ENCODE results near the gene CASTOR1.

The CASTOR1 gene

DNA sequence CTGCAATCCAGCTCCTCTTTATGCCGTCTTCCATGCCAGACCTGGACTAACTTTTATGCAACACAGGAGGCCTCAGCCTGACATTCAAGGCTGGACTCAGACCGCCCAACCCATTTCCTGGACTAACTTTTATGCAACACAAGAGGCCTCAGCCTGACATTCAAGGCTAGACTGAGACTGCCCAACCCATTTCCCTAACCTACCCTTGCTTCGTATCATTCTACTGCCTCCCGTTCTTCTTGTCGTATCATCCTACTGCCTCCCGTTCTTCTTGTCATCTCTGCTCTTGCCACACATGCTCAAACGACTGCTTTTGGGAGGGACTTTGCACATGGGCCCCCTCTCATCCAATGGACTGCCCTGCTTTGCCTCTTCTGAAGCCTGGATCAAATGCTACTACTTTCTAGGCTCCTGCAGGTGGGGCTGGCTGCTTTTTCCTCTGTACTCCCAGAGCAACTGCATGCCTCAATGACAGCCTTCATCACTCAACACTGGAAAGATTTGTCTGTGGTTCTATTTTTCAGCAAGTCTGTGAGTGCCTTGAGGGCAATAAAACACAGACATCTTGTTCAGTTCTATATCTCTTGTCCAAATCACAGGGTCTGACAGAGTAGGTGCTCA lies 29.6 kb upstream of the CASTOR1 start:
- DNase-seq (ENCODE audit: low read depth): no peak

DNA sequence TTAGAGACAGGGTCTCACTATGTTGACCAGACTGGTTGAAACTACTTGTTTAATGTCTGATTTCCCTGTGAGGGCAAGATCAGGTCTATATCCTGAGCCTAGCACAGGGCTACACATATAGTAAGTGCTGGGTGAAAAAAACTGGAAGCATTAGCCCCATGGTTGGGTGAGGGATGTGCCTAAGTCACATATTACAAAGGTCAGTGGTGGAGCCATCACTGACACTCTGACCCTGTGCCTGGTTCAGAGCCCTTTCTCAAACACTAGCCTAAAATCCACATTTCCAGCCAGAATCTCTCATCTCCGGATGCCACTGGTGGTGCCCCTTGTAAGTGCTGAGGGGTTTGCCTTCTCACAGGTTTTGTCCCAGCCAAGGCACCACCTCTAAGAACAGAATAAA lies 28.5 kb upstream of the CASTOR1 start:
- DNase-seq (ENCODE audit: low read depth): no peak

DNA sequence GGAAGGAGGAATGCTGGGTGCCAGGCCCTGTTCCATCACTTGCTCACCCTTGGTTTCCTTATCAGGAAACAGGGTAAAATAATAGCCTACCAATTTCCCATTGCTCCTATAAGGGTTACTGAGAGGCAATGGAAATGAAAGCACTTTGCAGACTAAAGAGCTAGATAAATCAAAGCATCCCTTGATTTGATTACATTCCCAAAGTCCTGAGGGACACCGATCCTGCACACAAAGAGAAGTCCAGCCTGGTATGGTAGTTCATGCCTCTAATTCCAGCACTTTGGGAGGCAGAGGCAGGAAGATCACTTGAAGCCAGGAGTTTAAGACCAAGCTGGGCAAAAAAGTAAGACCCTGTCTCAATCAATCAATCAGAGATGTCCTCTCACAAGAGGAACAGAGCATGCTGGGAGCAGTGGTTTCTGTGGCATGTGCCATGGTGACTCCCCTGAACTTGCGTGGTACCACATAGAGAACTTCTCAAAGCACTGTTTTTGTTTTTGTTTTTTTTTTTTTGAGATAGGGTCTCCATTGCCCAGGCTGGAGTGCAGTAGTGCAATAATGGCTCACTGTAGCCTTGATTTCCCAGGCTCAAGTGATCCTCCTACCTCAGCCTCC lies 26.8 kb upstream of the CASTOR1 start:
- no peak for DNase-seq (ENCODE audit: low read depth)

DNA sequence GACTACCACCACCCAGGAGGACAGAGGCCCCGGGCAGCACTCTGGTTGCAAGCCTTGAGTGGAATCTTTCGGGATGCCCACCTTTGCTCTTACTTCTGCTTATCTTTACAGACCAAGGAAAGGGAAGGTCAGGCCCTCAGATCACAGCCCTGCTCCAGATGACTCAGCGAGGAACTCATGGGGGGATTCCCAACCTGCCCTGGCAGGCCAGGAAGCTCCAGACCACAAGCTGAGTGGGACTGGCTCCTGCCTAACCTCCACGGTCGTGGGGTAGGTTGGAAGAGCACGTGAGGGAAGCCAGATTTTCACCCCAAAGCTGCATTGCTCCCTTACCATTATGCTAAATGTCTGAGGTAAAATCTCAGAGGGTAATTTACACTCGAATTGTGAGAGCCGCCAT lies 25.6 kb upstream of the CASTOR1 start:
- peak; percentile 50 for DNase-seq (ENCODE audit: low read depth)

DNA sequence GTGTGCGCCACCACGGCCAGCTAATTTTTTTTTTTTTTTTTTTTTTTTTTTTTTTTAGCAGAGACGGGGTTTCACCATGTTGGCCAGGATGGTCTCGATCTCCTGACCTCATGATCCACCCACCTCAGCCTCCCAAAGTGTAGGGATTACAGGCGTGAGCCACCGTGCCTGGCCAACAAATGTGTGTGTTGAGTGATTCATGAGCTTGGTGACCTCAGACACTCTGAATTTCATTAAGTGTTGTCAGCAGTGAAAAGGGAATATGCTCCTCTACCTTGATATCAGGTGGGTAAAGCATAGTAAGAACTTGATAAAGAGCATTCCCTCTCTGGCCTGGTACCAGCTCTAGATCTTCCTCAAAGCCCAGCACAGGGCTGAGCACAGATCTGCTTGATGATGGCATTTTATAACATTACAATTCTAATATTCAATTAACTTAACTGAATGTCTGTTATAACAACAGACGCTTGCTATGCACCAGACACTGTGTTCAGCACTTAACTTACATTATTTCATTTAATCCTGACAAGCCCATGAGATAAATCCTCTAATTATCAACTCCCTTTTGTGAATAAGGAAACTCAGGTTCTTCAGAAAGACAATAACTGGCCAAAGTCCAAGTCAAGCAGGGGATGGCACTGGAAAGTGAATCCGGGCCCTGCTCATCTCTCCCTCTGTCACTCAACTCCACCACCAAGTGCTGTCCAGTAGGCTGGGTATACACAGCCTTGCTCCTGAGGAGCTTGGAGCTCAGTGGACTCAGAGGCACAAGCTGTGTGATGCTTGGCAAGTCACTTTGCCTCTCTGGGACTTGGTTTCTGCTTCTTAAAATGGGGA lies 24.4 kb upstream of the CASTOR1 start:
- no peak for DNase-seq (ENCODE audit: low read depth)

DNA sequence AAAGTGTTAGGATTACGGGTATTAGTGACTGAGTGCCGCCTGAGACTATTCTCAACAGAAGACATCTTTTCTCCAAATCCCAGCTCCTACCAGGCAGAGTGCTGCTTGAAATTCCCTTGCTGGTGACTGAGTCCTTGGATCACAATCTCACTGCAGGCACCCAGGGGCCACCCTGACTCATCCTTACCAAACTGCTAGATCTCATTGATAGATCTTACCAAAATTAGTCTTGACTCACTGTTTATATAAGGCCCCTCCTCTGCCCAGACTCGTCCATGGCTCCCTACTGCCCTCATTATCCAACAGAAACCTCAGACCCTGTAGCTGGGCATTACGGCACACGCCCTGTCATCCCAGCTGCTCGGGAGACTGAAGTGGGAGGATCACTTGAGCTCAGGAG lies 22.7 kb upstream of the CASTOR1 start:
- DNase-seq (ENCODE audit: low read depth): no peak

DNA sequence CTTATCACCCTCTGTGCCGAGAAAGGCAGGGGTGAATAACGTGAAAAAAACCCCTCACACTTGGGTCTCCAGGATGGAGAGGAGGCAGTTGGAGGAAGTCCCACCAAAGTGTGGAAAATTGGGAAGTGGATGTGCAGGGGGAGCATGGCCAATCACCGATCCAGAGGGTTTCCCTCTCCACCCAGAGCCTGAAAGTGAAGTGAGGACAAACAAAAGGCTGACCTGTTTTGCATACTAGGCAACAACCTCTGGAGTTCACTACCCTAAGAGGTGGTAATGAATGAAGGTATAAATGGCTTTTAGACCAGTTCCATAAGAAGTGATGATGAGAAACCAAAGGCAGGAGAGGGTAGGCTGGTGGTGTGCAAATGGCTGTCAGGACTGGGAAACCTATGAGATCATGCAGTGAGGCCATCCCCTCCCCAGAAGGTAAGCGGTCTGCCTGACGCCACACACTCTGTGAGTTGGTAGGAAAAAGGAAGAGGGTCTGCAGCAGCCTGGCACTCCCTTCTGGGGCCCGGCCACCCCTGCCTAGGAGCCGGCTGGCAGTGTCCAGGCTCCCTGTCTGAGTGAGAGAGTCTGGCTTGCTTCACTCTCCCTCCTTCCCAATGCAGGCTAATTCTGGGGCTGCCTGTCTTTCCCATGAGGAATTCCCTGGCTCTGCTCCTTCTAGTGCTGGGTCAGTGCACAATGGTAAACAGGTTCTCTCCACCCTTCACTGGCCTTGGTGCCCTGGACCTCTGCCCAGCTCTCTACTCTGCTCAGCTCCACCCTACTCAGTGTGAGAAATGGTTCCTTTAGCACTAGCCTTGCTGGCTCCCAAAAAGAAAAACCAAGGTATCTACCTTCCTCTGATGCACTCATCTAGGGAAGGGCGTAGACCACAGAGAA lies 21.8 kb upstream of the CASTOR1 start:
- DNase-seq (ENCODE audit: low read depth): no peak

DNA sequence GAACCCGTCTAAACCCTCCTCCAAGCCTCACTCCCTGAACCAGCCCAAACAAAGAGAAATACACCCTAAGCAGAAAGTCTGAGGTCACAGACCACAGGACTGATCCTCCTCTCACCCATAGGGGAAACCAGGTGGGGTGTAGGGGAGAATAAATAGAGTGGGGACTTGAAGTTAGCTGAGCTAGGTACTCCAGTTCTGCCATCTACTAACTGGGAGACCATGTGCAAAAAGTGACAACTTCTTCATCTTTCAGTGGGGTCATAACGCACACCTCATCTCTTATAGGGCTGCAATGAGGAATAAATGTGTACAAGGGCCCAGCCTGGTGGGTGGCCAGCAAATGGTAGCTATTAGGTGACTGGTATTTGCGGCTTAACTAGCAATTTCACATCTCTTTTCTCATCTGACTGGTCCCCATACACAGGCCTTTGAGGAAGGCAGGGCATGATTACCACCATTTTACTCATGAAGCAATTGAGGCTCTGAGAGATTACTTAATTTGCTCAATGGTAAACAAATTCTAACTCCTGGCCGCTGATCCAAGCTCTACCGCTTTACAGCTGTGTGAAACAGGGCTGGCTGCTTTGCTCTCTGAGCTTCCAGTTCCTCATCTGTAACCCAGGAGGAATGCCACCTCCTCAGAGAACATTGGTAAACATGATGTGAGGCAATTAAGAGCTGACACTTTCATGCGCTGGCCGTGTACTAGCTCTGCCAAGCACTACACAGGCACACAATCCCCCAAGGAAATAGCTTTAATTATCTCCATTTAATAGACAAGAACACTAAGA lies 20.8 kb upstream of the CASTOR1 start:
- DNase-seq (ENCODE audit: low read depth): no peak

DNA sequence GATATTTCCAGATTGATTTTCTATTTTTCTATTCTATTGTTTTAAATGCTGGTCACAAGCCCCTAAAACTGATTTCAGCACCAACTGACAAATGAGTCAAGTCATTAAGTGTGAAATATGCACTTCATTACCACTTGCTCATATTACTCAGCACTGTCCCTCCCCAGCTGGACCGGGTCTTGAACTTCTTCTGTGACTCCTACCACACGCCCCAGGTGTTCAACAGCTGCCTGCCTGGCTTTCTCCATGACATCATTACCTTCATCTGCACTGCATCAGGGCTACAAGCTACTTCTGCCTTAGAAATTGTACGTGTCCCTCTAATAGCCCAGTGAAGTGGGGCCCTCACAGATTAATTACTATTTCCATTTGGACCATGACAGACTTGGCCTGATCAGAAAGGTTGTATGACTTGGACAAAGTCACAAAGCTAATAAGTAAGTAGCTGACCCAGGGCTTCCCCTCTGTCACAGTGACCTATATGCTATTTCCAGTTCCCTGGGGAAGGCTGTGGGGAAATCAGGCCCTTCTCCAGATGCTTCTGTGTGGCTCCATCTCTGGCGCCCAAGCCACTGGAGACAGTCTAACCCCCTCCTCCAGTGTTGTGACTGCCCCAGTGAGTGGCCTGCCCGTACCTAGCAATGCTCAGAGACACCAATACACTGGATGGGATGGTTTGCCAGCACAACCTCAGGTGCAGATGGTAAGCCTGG lies 19.4 kb upstream of the CASTOR1 start:
- no peak for DNase-seq (ENCODE audit: low read depth)

DNA sequence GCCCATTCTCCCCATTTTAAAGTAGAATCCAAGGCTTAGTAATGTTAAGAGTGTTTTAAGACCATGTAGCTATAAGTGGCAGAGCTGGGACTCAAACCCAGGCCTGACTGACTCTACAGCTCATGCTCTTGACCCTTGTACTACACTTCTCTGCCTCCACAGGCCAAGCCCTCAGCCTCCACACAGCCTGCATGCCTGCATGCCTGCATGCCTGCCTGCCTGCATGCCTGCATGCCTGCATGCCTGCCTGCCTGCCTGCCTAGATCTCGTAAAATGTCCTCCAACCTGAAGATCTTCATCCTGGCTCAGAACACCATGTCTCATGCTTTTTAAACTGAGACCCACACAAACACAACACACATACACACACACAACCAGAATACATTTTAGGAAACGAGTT lies 18.8 kb upstream of the CASTOR1 start:
- no peak for DNase-seq (ENCODE audit: low read depth)

DNA sequence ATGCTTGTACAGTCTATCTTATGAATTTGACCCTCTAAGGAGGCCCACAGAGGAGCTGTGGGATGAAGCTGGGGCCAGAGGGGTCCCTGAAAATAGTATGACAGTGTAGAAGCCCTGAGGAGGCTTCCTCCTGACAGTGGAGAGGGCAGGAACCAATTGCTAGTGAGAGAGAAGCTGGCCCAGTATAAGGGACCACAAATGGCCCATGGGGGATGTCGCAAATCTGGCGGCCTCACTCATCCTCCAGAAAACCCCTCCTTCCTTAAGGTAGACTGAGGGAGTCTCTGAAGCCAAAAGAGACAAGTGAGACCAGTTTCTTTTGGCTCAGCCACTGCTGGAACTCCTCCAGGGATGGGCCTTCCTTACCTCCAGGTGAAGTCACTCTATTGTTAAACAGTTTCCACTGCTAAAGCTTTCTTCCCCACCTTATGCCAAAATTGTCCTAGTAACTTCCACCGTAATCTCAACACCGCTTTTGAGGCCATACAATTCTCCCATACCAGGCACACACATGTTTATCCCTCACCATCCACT lies 17.8 kb upstream of the CASTOR1 start:
- no peak for DNase-seq (ENCODE audit: low read depth)

DNA sequence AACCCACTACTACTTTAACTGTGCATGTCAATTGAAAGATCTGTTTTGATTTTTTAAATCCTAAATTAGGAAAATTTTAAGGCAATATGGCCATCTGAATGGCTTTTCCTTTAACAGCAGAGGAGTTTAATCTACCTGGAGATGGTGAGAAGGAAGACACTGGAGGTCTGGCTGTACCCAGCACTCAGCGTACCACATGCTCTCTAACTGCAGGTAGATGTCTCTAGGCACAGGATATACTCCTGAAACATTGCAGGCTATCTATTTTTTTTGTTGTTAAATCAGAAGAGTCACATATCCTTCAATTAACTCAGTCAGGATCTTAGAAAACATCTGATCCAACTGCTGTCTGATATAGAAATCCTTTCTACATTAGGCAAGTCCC lies 17.3 kb upstream of the CASTOR1 start:
- no peak for DNase-seq (ENCODE audit: low read depth)

DNA sequence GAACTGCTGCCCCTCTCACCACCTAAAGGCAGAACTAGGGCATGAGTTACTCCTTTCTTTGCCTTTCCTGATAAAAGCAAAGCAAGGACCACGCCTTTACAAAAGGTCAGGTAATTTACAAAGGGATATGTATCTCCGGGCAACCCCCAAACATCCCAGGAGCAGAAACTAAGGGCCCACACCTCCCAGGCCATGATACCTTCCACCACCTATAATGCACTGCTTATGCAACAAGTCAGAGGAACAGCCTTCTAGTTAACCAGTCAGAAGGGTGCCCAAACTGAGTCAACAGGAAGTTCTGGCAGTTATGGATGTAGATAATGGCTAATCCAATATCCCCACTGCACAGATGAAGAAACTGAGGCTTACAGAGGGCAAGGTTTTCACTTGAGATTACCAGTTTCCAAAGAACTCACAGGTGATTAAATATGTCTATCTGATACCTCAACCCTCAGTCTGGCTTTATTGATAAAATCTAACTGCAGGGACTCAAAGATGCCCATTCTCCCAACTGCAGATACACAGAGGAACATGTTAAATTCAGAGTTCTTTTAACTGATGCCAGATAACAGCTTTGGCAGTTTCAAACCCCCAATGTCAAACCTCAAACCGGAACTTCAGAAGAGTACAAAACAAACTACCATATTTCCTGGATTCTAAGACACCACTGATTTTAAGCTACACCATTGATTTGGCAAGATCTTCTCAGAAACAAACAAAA lies 16.8 kb upstream of the CASTOR1 start:
- no peak for DNase-seq (ENCODE audit: low read depth)

DNA sequence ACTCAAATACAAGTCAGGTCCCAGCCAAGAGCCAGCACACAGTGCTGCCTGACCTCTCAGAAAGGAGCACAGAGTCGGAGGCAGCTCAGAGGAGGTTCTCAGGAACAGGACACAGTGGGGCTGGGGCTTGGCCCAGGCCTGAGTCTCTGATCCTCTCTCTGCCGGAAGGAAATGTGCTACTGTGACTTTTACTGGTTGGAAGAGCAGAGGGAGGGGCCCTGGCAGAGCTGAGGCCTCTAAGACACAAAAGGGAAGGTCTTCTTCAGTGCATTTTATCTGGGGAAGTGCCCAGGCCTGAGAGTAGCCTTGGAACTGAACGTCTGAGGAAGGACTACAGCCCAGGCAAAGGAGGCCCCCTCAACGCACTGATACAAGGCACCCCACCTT lies 16.2 kb upstream of the CASTOR1 start:
- no peak for DNase-seq (ENCODE audit: low read depth)

DNA sequence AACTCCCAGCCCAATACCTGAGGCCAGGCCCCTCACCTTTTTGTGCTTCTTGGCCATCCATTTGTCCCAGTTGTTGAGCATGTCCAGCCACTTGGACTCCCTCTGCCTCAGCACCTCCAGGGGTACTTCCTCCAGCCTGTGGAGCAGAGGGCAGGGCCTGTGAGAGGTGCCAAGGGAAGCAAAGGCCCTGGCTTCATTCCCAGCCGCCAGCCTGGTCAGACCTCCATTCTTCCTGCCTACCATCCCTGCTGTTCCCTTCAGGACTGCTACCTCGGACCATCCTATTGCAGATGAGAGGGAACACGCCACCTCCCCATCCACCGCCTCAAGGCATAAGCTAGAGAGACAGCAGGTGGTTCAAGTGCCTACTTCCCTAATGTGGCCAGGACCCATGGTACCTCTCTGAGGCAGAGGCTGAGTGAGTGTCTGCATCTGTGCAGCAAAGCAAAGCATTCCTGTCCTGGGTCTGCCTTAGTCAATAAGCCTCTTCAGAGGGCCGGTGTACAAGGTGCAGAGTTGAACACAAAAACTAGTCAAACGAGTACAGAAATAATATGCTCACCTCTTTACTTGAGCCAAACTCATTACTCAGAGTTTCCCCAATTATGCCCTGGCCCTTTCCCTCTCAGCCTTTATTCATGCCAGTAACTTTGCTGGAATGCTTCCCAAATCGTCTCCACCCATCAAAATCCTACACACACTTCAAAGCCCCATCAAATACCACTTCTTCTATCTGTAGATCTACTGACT lies 15.4 kb upstream of the CASTOR1 start:
- DNase-seq (ENCODE audit: low read depth): no peak

DNA sequence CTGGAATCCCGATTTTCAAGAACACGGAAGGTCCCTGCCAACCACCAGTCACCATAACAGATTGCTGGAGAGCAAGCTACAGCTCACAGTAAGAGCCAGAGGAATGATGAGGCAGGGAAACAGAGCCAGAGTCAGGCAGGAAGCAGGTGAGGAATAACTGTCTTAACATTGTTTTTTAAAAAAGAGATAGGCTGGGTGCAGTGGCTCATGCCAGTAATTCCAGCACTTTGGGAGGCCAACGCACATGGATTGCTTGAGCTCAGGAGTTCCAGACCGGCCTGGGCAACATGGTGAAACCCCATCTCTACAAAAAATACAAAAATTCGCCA lies 13.5 kb upstream of the CASTOR1 start:
- no peak for DNase-seq (ENCODE audit: low read depth)

DNA sequence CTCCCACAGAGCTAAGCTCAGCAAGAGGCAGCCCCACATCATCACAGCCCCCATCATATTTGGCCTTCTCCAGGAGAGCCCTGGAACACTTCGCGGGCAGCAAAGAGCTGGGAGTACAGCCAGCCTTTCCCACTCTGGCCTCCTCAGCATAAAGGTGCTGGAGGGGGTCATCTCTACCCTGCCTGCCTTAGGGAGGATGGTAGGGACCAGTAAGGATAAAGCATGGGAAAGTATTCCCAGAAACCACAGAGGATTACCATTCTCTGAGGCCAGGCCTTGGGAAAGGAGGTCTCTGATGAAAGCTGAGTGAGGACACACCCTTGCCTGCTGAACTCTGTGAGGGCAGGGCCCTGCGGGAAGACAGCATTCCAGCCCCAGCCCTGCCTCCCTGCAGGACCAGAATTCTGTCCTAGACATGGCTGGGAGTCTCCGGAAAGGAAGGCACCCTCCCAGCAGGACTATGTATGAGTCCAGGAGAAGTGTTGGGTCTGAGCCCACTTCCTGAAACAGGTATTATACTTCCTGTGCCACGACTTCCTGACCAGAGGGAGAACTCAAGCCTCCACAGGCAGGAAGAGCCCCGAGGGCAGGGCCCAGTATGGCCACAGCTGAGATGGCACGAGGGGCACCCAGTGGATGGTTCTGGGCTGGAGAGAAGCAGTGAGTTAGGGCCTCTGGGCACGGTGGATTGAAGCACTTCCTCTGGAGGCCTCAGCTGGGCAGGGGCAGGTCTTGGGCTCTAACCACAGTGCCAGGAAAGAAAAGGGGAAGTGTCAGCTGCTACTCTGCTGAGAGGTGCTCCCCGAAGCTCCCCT lies 12.9 kb upstream of the CASTOR1 start:
- no peak for DNase-seq (ENCODE audit: low read depth)

DNA sequence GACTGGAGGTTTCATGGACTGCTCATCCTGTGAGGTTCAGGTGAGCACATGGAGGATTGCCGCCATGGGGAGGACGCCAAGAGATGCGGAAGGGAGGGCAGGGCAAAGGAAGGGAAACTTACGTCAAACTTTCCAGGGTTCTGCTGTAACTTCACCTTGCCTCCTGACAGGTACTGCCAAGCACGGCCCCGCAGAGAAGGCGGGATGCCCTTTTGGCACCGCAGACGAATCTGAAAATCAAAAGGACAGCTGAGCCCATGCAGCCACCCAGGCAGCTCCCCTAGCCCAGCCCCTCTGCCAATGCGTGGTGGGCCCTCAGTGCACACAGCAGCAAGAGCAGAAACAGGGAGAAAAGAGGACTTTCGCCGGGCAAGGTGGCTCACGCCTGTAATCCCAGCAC lies 10.0 kb upstream of the CASTOR1 start:
- DNase-seq (ENCODE audit: low read depth): no peak

Data from activated T-helper 9 cell treated with anti-CD3 and anti-CD28 coated beads, Interleukin-2, amount 50 U/mL, for 16 hours (primary cell).